ENCODE data around the gene SECISBP2. TPM values are rescaled to one million over a fixed set of nuclear protein-coding genes. Genes with fewer than 3 reads are reported as not detected.
A peak's percentile ranks its signal among the peaks of the same experiment; 100 is the strongest.

SECISBP2 gene
- total RNA-seq, 1 experiment from 2014 or later, result 41.4 TPM

DNA sequence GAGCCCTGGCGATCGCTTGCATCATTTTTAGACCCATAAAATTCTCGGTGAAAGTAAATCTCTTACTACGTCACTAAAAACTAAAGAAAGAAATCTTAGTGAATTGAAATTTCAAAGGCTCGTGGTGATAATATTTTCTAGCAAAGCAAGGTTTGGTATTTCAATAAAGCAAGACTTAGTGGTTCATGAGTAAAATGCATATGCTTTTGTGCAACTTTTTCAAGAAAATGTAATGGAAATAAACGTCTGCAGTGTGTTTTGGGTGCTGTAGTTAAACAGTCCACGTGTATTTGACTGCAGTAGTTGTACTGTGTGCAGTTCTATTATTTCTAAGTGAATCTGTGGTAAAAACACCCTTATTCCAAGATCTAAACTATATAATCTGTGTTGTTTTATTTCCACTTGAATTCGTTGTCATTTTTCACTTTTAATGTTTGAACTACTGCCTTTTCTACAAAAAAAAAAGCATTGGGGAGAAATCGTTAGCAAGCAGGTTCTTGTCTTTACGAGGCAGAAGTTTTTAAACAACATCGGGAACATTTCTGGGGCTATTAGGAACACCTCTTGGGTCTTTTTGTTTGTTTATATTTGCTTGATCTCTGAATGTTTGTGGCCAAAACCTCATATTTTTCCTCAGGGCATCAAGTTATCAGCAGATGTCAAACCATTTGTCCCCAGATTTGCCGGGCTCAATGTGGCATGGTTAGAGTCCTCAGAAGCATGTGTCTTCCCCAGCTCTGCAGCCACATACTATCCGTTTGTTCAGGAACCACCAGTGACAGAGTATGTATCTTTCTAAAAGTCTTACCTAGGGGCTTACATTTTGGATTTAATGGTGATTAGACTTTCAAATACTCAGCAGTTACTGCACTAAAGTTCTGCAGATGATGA lies 960 bp downstream of the SECISBP2 start:
- H3F3A ChIP-seq (ENCODE audit: insufficient read depth, low read depth), result peaks cover 48% of the 10 kb centered on the region
- peak overlapping the region; percentile 72 for H3K4me3 ChIP-seq
- ChIA-PET POLR2A (ENCODE audit: unreplicated experiment) (interaction anchor here (0.7 kb wide), 1 partner anchor 10 kb away, joined by 5 read pairs; no protein-coding TSS in a partner anchor), CTCF (interaction anchor here (0.6 to 1.8 kb wide), 2 partner anchors 229 to 272 kb away, joined by 3 to 6 read pairs; no protein-coding TSS in a partner anchor)
- peaks cover 45% of the 10 kb centered on the region for H3K4me1 ChIP-seq (replicated peaks; ENCODE audit: insufficient read depth)
- no peak for DNase-seq
- H3K79me2 ChIP-seq (ENCODE audit: low read depth), result peaks cover 82% of the 10 kb centered on the region
- peak overlapping the region; percentile 54 for H2AFZ ChIP-seq
- H3K27me3 ChIP-seq (ENCODE audit: insufficient read depth, low read depth), result no peaks in the 10 kb centered on the region
- H4K20me1 ChIP-seq (ENCODE audit: insufficient read depth), result peaks cover 2% of the 10 kb centered on the region; the same call in 1 of the 2 replicates
- H3K4me2 ChIP-seq, result peak overlapping the region; percentile 92
- no peaks in the 10 kb centered on the region for H3K9me2 ChIP-seq (ENCODE audit: insufficient read depth)
- intact Hi-C loops (cut with micrococcal nuclease; ENCODE audit: unreplicated experiment), result loop anchor here (2.0 to 10.0 kb wide), 2 partner anchors 296 to 724 kb away; no protein-coding TSS in a partner anchor
- TSS peak; percentile 5 for BruUV-seq (replicated peaks)
- peaks cover 26% of the 10 kb centered on the region for H3K36me3 ChIP-seq (ENCODE audit: low read depth)
- peak overlapping the region; percentile 93 for H3K27ac ChIP-seq
- TF ChIP-seq CTCF (conservative IDR thresholded peaks at IDR 0.05), result no peak; the same call in 1 of the 2 replicates
- TF ChIP-seq EZH2 (IDR thresholded peaks at IDR 0.05; ENCODE audit: low read depth), result no peak
- H3K9me3 ChIP-seq (ENCODE audit: insufficient read depth, low read depth), result no peaks in the 10 kb centered on the region

- peaks cover 47% of the 10 kb centered on the region for H3K79me2 ChIP-seq (ENCODE audit: low read depth)
- H3K4me2 ChIP-seq, result no peak overlapping the region
- no peak overlapping the region for H3K4me3 ChIP-seq
- ChIA-PET CTCF (no interaction called here), POLR2A (ENCODE audit: unreplicated experiment) (no interaction called here)
- H4K20me1 ChIP-seq (ENCODE audit: insufficient read depth), result no peaks in the 10 kb centered on the region; the same call in 1 of the 2 replicates
- H3F3A ChIP-seq (ENCODE audit: insufficient read depth, low read depth), result peaks cover 11% of the 10 kb centered on the region
- no peaks in the 10 kb centered on the region for H3K9me3 ChIP-seq (ENCODE audit: insufficient read depth, low read depth)
- no peaks in the 10 kb centered on the region for H3K9me2 ChIP-seq (ENCODE audit: insufficient read depth)
- no peak overlapping the region for H2AFZ ChIP-seq
- BruUV-seq (replicated peaks), result no TSS peak
- no peak overlapping the region for H3K27ac ChIP-seq
- no peak for DNase-seq
- no peak for TF ChIP-seq CTCF (conservative IDR thresholded peaks at IDR 0.05)
- TF ChIP-seq EZH2 (IDR thresholded peaks at IDR 0.05; ENCODE audit: low read depth), result no peak
- H3K27me3 ChIP-seq (ENCODE audit: insufficient read depth, low read depth), result no peaks in the 10 kb centered on the region
- H3K36me3 ChIP-seq (ENCODE audit: low read depth), result peaks cover 16% of the 10 kb centered on the region
- intact Hi-C loops (cut with micrococcal nuclease; ENCODE audit: unreplicated experiment), result no loop called here
- peaks cover 13% of the 10 kb centered on the region; the same call in 1 of the 2 replicates for H3K4me1 ChIP-seq (replicated peaks; ENCODE audit: insufficient read depth)
Observed at GRCh38 chr9:89323390-89323789, 5.1 kb downstream of the SECISBP2 start.

GRCh38 chr9:89325733-89326132 lies 7.4 kb downstream of the SECISBP2 start:
- Histone ChIP-seq H3K9me3 (ENCODE audit: insufficient read depth, low read depth) (no peaks in the 10 kb centered on the region), H3K27me3 (ENCODE audit: insufficient read depth, low read depth) (no peaks in the 10 kb centered on the region), H2AFZ (no peak overlapping the region), H3K79me2 (ENCODE audit: low read depth) (peaks cover 32% of the 10 kb centered on the region), H3K4me1 (replicated peaks; ENCODE audit: insufficient read depth) (0 out of 2 replicates have a peak, but pooled peaks cover under 1% of the 10 kb centered on the region), H3K4me2 (no peak overlapping the region), H3K27ac (no peak overlapping the region), H3F3A (ENCODE audit: insufficient read depth, low read depth) (no peaks in the 10 kb centered on the region), H3K4me3 (no peak overlapping the region), H3K36me3 (ENCODE audit: low read depth) (peaks cover 18% of the 10 kb centered on the region), H3K9me2 (ENCODE audit: insufficient read depth) (no peaks in the 10 kb centered on the region), H4K20me1 (ENCODE audit: insufficient read depth) (no peaks in the 10 kb centered on the region; the same call in 1 of the 2 replicates)
- POLR2A ChIA-PET (ENCODE audit: unreplicated experiment), result no interaction called here
- no peak for TF ChIP-seq EZH2 (IDR thresholded peaks at IDR 0.05; ENCODE audit: low read depth)
- TF ChIP-seq CTCF (conservative IDR thresholded peaks at IDR 0.05), result no peak
- CTCF ChIA-PET, result no interaction called here
- intact Hi-C loops (cut with micrococcal nuclease; ENCODE audit: unreplicated experiment), result no loop called here
- BruUV-seq (replicated peaks), result no TSS peak
- DNase-seq, result no peak
